ENCODE measurements around the gene FBXO5.

The FBXO5 gene

GRCh38 chr6:152976749-152977148 lies 6.1 kb downstream of the FBXO5 start:
- Histone ChIP-seq H3K27ac (ENCODE audit: low read length, poor library complexity, severe bottlenecking) (no peak overlapping the region), H2BK5ac (ENCODE audit: low read depth, low read length, poor library complexity, severe bottlenecking) (no peak overlapping the region), H4K91ac (ENCODE audit: low read length) (no peak overlapping the region), H3K14ac (ENCODE audit: low read length in 2 of 2) (no peak overlapping the region), H3K36me3 (ENCODE audit: control insufficient read depth in 1 of 2, insufficient read depth in 2 of 2, low read depth in 1 of 2, low read length in 2 of 2) (peaks cover 2 to 31% of the 10 kb centered on the region in 2 experiments), H3K4ac (ENCODE audit: low read depth in 1 of 2, low read length in 2 of 2) (peak overlapping the region in 1 of 2 experiments; percentile 6), H2BK12ac (ENCODE audit: low read length in 2 of 2) (no peak overlapping the region), H3K4me2 (ENCODE audit: low read length, poor library complexity, severe bottlenecking) (no peak overlapping the region), H4K8ac (ENCODE audit: low read length) (no peak overlapping the region), H3K4me3 (ENCODE audit: insufficient read depth in 1 of 2, low read depth in 1 of 2, low read length in 2 of 2) (no peak overlapping the region), H2AK5ac (ENCODE audit: low read length, severe bottlenecking) (no peak overlapping the region), H3K27me3 (ENCODE audit: control insufficient read depth in 1 of 2, insufficient read depth in 1 of 2, low read length in 2 of 2) (no peaks in the 10 kb centered on the region), H3K9ac (ENCODE audit: low read length) (no peak overlapping the region), H3K18ac (ENCODE audit: low read depth in 1 of 2, low read length in 2 of 2) (no peak overlapping the region), H3K79me1 (replicated peaks; ENCODE audit: low read length, poor library complexity, severe bottlenecking) (no peaks in the 10 kb centered on the region), H3K9me3 (ENCODE audit: control insufficient read depth, low read length) (no peaks in the 10 kb centered on the region), H2AFZ (ENCODE audit: low read depth, low read length) (no peak overlapping the region), H2BK15ac (ENCODE audit: low read depth, poor library complexity, severe bottlenecking) (no peak overlapping the region), H3K23ac (ENCODE audit: low read length in 2 of 2) (no peak overlapping the region), H3K4me1 (ENCODE audit: control insufficient read depth, insufficient read depth, low read depth, low read length) (no peaks in the 10 kb centered on the region), H2BK120ac (ENCODE audit: low read depth, low read length) (no peak overlapping the region)
- WGBS, result 100% methylated on average over 1 of the region's 1 CpG
- peak; percentile 39 for DNase-seq

GRCh38 chr6:152975204-152975915 lies 7.5 kb downstream of the FBXO5 start:
- Histone ChIP-seq H3K14ac (ENCODE audit: low read length in 2 of 2) (no peak overlapping the region), H2BK5ac (ENCODE audit: low read depth, low read length, poor library complexity, severe bottlenecking) (no peak overlapping the region), H3K4me2 (ENCODE audit: low read length, poor library complexity, severe bottlenecking) (no peak overlapping the region), H2BK15ac (ENCODE audit: low read depth, poor library complexity, severe bottlenecking) (no peak overlapping the region), H3K9me3 (ENCODE audit: control insufficient read depth, low read length) (no peaks in the 10 kb centered on the region), H2AK5ac (ENCODE audit: low read length, severe bottlenecking) (no peak overlapping the region), H3K23ac (ENCODE audit: low read length in 2 of 2) (no peak overlapping the region), H4K91ac (ENCODE audit: low read length) (no peak overlapping the region), H2BK12ac (ENCODE audit: low read length in 2 of 2) (no peak overlapping the region), H2AFZ (ENCODE audit: low read depth, low read length) (no peak overlapping the region), H3K27me3 (ENCODE audit: control insufficient read depth in 1 of 2, insufficient read depth in 1 of 2, low read length in 2 of 2) (no peaks in the 10 kb centered on the region), H3K27ac (ENCODE audit: low read length, poor library complexity, severe bottlenecking) (no peak overlapping the region), H3K4me3 (ENCODE audit: insufficient read depth in 1 of 2, low read depth in 1 of 2, low read length in 2 of 2) (peak overlapping the region in 1 of 2 experiments; percentile 31), H2BK120ac (ENCODE audit: low read depth, low read length) (no peak overlapping the region), H3K9ac (ENCODE audit: low read length) (no peak overlapping the region), H3K36me3 (ENCODE audit: control insufficient read depth in 1 of 2, insufficient read depth in 2 of 2, low read depth in 1 of 2, low read length in 2 of 2) (peaks cover 2 to 45% of the 10 kb centered on the region in 2 experiments), H4K8ac (ENCODE audit: low read length) (no peak overlapping the region), H3K18ac (ENCODE audit: low read depth in 1 of 2, low read length in 2 of 2) (no peak overlapping the region), H3K4ac (ENCODE audit: low read depth in 1 of 2, low read length in 2 of 2) (no peak overlapping the region), H3K4me1 (ENCODE audit: control insufficient read depth, insufficient read depth, low read depth, low read length) (no peaks in the 10 kb centered on the region), H3K79me1 (replicated peaks; ENCODE audit: low read length, poor library complexity, severe bottlenecking) (no peaks in the 10 kb centered on the region)
- DNase-seq, result peak; percentile 65
- 95% methylated on average over 4 of the region's 4 CpGs for WGBS

- Histone ChIP-seq H3K9me3 (ENCODE audit: control insufficient read depth, low read length) (peaks cover 6% of the 10 kb centered on the region), H2AK5ac (ENCODE audit: low read length, severe bottlenecking) (no peak overlapping the region), H4K91ac (ENCODE audit: low read length) (no peak overlapping the region), H3K14ac (ENCODE audit: low read length in 2 of 2) (no peak overlapping the region), H2BK120ac (ENCODE audit: low read depth, low read length) (no peak overlapping the region), H2AFZ (ENCODE audit: low read depth, low read length) (no peak overlapping the region), H3K36me3 (ENCODE audit: control insufficient read depth in 1 of 2, insufficient read depth in 2 of 2, low read depth in 1 of 2, low read length in 2 of 2) (peaks cover 2 to 57% of the 10 kb centered on the region in 2 experiments), H3K23ac (ENCODE audit: low read length in 2 of 2) (no peak overlapping the region), H2BK15ac (ENCODE audit: low read depth, poor library complexity, severe bottlenecking) (no peak overlapping the region), H3K4me1 (ENCODE audit: control insufficient read depth, insufficient read depth, low read depth, low read length) (no peaks in the 10 kb centered on the region), H3K27me3 (ENCODE audit: control insufficient read depth in 1 of 2, insufficient read depth in 1 of 2, low read length in 2 of 2) (no peaks in the 10 kb centered on the region), H3K18ac (ENCODE audit: low read depth in 1 of 2, low read length in 2 of 2) (no peak overlapping the region), H3K79me1 (replicated peaks; ENCODE audit: low read length, poor library complexity, severe bottlenecking) (no peaks in the 10 kb centered on the region), H3K4ac (ENCODE audit: low read depth in 1 of 2, low read length in 2 of 2) (no peak overlapping the region), H4K8ac (ENCODE audit: low read length) (no peak overlapping the region), H2BK12ac (ENCODE audit: low read length in 2 of 2) (no peak overlapping the region), H3K27ac (ENCODE audit: low read length, poor library complexity, severe bottlenecking) (no peak overlapping the region), H3K4me3 (ENCODE audit: insufficient read depth in 1 of 2, low read depth in 1 of 2, low read length in 2 of 2) (no peak overlapping the region), H3K9ac (ENCODE audit: low read length) (no peak overlapping the region), H3K4me2 (ENCODE audit: low read length, poor library complexity, severe bottlenecking) (no peak overlapping the region), H2BK5ac (ENCODE audit: low read depth, low read length, poor library complexity, severe bottlenecking) (no peak overlapping the region)
- 100% methylated on average over 1 of the region's 1 CpG for WGBS
- DNase-seq, result no peak
These were observed 8.9 kb downstream of the FBXO5 start for GRCh38 chr6:152973916-152974315.

- no peak for DNase-seq
- H3K4me3 ChIP-seq (ENCODE audit: insufficient read depth in 1 of 2, low read depth in 1 of 2, low read length in 2 of 2), result no peak overlapping the region
- H3K9me3 ChIP-seq (ENCODE audit: control insufficient read depth, low read length), result peaks cover 6% of the 10 kb centered on the region
- no peaks in the 10 kb centered on the region for H3K4me1 ChIP-seq (ENCODE audit: control insufficient read depth, insufficient read depth, low read depth, low read length)
- H3K4ac ChIP-seq (ENCODE audit: low read depth in 1 of 2, low read length in 2 of 2), result no peak overlapping the region
- H2BK120ac ChIP-seq (ENCODE audit: low read depth, low read length), result no peak overlapping the region
- no peak overlapping the region for H2AFZ ChIP-seq (ENCODE audit: low read depth, low read length)
- WGBS, result 97% methylated on average over 5 of the region's 6 CpGs
- H3K4me2 ChIP-seq (ENCODE audit: low read length, poor library complexity, severe bottlenecking), result no peak overlapping the region
- H3K9ac ChIP-seq (ENCODE audit: low read length), result no peak overlapping the region
- H3K79me1 ChIP-seq (replicated peaks; ENCODE audit: low read length, poor library complexity, severe bottlenecking), result no peaks in the 10 kb centered on the region
- H2AK5ac ChIP-seq (ENCODE audit: low read length, severe bottlenecking), result no peak overlapping the region
- H4K91ac ChIP-seq (ENCODE audit: low read length), result no peak overlapping the region
- no peak overlapping the region for H2BK15ac ChIP-seq (ENCODE audit: low read depth, poor library complexity, severe bottlenecking)
- no peaks in the 10 kb centered on the region for H3K27me3 ChIP-seq (ENCODE audit: control insufficient read depth in 1 of 2, insufficient read depth in 1 of 2, low read length in 2 of 2)
- no peak overlapping the region for H3K18ac ChIP-seq (ENCODE audit: low read depth in 1 of 2, low read length in 2 of 2)
- no peak overlapping the region for H2BK5ac ChIP-seq (ENCODE audit: low read depth, low read length, poor library complexity, severe bottlenecking)
- peaks cover 2 to 51% of the 10 kb centered on the region in 2 experiments for H3K36me3 ChIP-seq (ENCODE audit: control insufficient read depth in 1 of 2, insufficient read depth in 2 of 2, low read depth in 1 of 2, low read length in 2 of 2)
- H3K14ac ChIP-seq (ENCODE audit: low read length in 2 of 2), result no peak overlapping the region
- H3K23ac ChIP-seq (ENCODE audit: low read length in 2 of 2), result no peak overlapping the region
- no peak overlapping the region for H3K27ac ChIP-seq (ENCODE audit: low read length, poor library complexity, severe bottlenecking)
- H2BK12ac ChIP-seq (ENCODE audit: low read length in 2 of 2), result no peak overlapping the region
- H4K8ac ChIP-seq (ENCODE audit: low read length), result no peak overlapping the region
These were observed 13.0 kb downstream of the FBXO5 start for GRCh38 chr6:152969688-152970418.
